Sigmoid colon (tissue), 4 donors: Measurements from ENCODE around the gene SEPTIN8.

ENCODE experiments used
- EP300 ChIP-seq, 4 donors: sonication (generic); formaldehyde crosslinking; IDR thresholded peaks; one replicate each; pipeline ENCODE4 v1.6.1; 2017; ENCODE audit warnings: antibody characterized with exemption in 4 of 4
- POLR2AphosphoS5 ChIP-seq, 4 donors: sonication (generic); formaldehyde crosslinking; IDR thresholded peaks; one replicate each; pipeline ENCODE4 v1.6.1; 2017; ENCODE audit warnings: antibody characterized with exemption in 4 of 4
- TF ChIP-seq, protein P1 (sequence below), 4 experiments: fragments of 450-650 bp in 3 of 4; fragments of 200-600 bp in 1 of 4; IDR thresholded peaks; one replicate each; pipeline ENCODE4 v1.5.1; 2016 to 2019; ENCODE audit warnings: antibody characterized with exemption in 4 of 4, mild to moderate bottlenecking in 3 of 4, moderate library complexity in 2 of 4

GRCh38 chr5:132821350-132821749, 44.3 kb upstream of the SEPTIN8 start:
- TF ChIP-seq POLR2AphosphoS5 (IDR thresholded peaks at IDR 0.05) (no peak), EP300 (IDR thresholded peaks at IDR 0.05) (no peak)
- TF ChIP-seq, protein P1, sequence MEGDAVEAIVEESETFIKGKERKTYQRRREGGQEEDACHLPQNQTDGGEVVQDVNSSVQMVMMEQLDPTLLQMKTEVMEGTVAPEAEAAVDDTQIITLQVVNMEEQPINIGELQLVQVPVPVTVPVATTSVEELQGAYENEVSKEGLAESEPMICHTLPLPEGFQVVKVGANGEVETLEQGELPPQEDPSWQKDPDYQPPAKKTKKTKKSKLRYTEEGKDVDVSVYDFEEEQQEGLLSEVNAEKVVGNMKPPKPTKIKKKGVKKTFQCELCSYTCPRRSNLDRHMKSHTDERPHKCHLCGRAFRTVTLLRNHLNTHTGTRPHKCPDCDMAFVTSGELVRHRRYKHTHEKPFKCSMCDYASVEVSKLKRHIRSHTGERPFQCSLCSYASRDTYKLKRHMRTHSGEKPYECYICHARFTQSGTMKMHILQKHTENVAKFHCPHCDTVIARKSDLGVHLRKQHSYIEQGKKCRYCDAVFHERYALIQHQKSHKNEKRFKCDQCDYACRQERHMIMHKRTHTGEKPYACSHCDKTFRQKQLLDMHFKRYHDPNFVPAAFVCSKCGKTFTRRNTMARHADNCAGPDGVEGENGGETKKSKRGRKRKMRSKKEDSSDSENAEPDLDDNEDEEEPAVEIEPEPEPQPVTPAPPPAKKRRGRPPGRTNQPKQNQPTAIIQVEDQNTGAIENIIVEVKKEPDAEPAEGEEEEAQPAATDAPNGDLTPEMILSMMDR (IDR thresholded peaks at IDR 0.05), result no peak
